ENCODE measurements around the gene PMVK.

Gene PMVK

GRCh38 chr1:154937988-154938386, 1.5 kb upstream of the PMVK start:
- no peaks in the 10 kb centered on the region for H3K27me3 Mint-ChIP-seq
- no peak for DNase-seq
- peak overlapping the region; percentile 91 to 94 for H3K4me3 Mint-ChIP-seq
- peaks cover 54% of the 10 kb centered on the region for H3K36me3 Mint-ChIP-seq (ENCODE audit: insufficient read depth)
- H3K27ac Mint-ChIP-seq: peak overlapping the region; percentile 99 to 100
- peaks cover 56 to 57% of the 10 kb centered on the region in 2 donors for H3K4me1 Mint-ChIP-seq (ENCODE audit: low read depth in 2 of 2)
- H3K9me3 Mint-ChIP-seq: no peaks in the 10 kb centered on the region
- no peak for ATAC-seq (replicated peaks)

- Mint-ChIP-seq H3K4me1 (ENCODE audit: low read depth in 2 of 2) (peaks cover 49 to 51% of the 10 kb centered on the region in 2 donors), H3K9me3 (no peaks in the 10 kb centered on the region), H3K27me3 (no peaks in the 10 kb centered on the region), H3K4me3 (peak overlapping the region; percentile 91 to 94), H3K27ac (peak overlapping the region; percentile 99 to 100), H3K36me3 (ENCODE audit: insufficient read depth) (peaks cover 48% of the 10 kb centered on the region)
- peak; percentile 80 for ATAC-seq (replicated peaks)
- peak; percentile 92 to 93 (median 93) for DNase-seq
Measured at GRCh38 chr1:154937085-154937987, 817 bp upstream of the PMVK start.

- H3K4me1 Mint-ChIP-seq (ENCODE audit: low read depth in 2 of 2): peaks cover 39 to 41% of the 10 kb centered on the region in 2 donors
Measured at GRCh38 chr1:154935749-154936554, 567 bp downstream of the PMVK start.

GRCh38 chr1:154934358-154934948, 2.1 kb downstream of the PMVK start:
- Mint-ChIP-seq H3K4me3 (peak overlapping the region in 1 of 2 donors; percentile 91), H3K27me3 (no peaks in the 10 kb centered on the region), H3K27ac (peak overlapping the region in 1 of 2 donors; percentile 60), H3K9me3 (no peaks in the 10 kb centered on the region), H3K36me3 (ENCODE audit: insufficient read depth) (peaks cover 39% of the 10 kb centered on the region), H3K4me1 (ENCODE audit: low read depth in 2 of 2) (peaks cover 29 to 30% of the 10 kb centered on the region in 2 donors)
- DNase-seq (no peak), ATAC-seq (replicated peaks) (no peak)

More at GRCh38 chr1:154935749-154936554, 567 bp downstream of the PMVK start:
- Mint-ChIP-seq H3K36me3 (ENCODE audit: insufficient read depth) (peaks cover 45% of the 10 kb centered on the region), H3K9me3 (no peaks in the 10 kb centered on the region), H3K27me3 (no peaks in the 10 kb centered on the region), H3K27ac (peak overlapping the region; percentile 99 to 100), H3K4me3 (peak overlapping the region; percentile 91 to 94)
- DNase-seq (no peak), ATAC-seq (replicated peaks) (no peak)

- DNase-seq: no peak
- no peak overlapping the region for H3K27ac Mint-ChIP-seq
- no peaks in the 10 kb centered on the region for H3K9me3 Mint-ChIP-seq
- H3K36me3 Mint-ChIP-seq (ENCODE audit: insufficient read depth): peaks cover 26% of the 10 kb centered on the region
- H3K4me1 Mint-ChIP-seq (ENCODE audit: low read depth in 2 of 2): peaks cover 14 to 17% of the 10 kb centered on the region in 2 donors
- ATAC-seq (replicated peaks): no peak
- no peaks in the 10 kb centered on the region for H3K27me3 Mint-ChIP-seq
- H3K4me3 Mint-ChIP-seq: no peak overlapping the region
Measured at GRCh38 chr1:154931940-154932487, 4.5 kb downstream of the PMVK start.

- ATAC-seq (replicated peaks) (no peak), DNase-seq (no peak)
- H3K36me3 Mint-ChIP-seq (ENCODE audit: insufficient read depth): peaks cover 16% of the 10 kb centered on the region
- H3K9me3 Mint-ChIP-seq: no peaks in the 10 kb centered on the region
- no peaks in the 10 kb centered on the region for H3K27me3 Mint-ChIP-seq
- H3K27ac Mint-ChIP-seq: peak overlapping the region; percentile 59 to 90
- H3K4me1 Mint-ChIP-seq (ENCODE audit: low read depth in 2 of 2): peaks cover 6 to 14% of the 10 kb centered on the region in 2 donors
- no peak overlapping the region for H3K4me3 Mint-ChIP-seq
Measured at GRCh38 chr1:154926201-154926600, 10.3 kb downstream of the PMVK start.

GRCh38 chr1:154925335-154926170, 11.0 kb downstream of the PMVK start:
- Mint-ChIP-seq H3K27me3 (no peaks in the 10 kb centered on the region), H3K36me3 (ENCODE audit: insufficient read depth) (peaks cover 13% of the 10 kb centered on the region), H3K27ac (peak overlapping the region; percentile 59 to 90), H3K4me1 (ENCODE audit: low read depth in 2 of 2) (peaks cover 6 to 14% of the 10 kb centered on the region in 2 donors), H3K4me3 (peak overlapping the region in 1 of 2 donors; percentile 25), H3K9me3 (no peaks in the 10 kb centered on the region)
- no peak for DNase-seq
- peak; percentile 71 for ATAC-seq (replicated peaks)

- ATAC-seq (replicated peaks): no peak
- H3K9me3 Mint-ChIP-seq: no peaks in the 10 kb centered on the region
- H3K4me3 Mint-ChIP-seq: no peak overlapping the region
- no peaks in the 10 kb centered on the region for H3K27me3 Mint-ChIP-seq
- DNase-seq: no peak
- H3K27ac Mint-ChIP-seq: peak overlapping the region in 1 of 2 donors; percentile 55
- H3K4me1 Mint-ChIP-seq (ENCODE audit: low read depth in 2 of 2): peaks cover 6 to 14% of the 10 kb centered on the region in 2 donors
- peaks cover 13% of the 10 kb centered on the region for H3K36me3 Mint-ChIP-seq (ENCODE audit: insufficient read depth)
Measured at GRCh38 chr1:154923695-154924094, 12.8 kb downstream of the PMVK start.

- H3K4me1 Mint-ChIP-seq (ENCODE audit: low read depth in 2 of 2): no peaks in the 10 kb centered on the region
- H3K27ac Mint-ChIP-seq: no peak overlapping the region
- ATAC-seq (replicated peaks) (no peak), DNase-seq (no peak)
- H3K27me3 Mint-ChIP-seq: no peaks in the 10 kb centered on the region
- H3K9me3 Mint-ChIP-seq: no peaks in the 10 kb centered on the region
- no peak overlapping the region for H3K4me3 Mint-ChIP-seq
- H3K36me3 Mint-ChIP-seq (ENCODE audit: insufficient read depth): no peaks in the 10 kb centered on the region
Measured at GRCh38 chr1:154913273-154913672, 23.2 kb downstream of the PMVK start.

- ATAC-seq (replicated peaks): no peak
- H3K4me1 Mint-ChIP-seq (ENCODE audit: low read depth in 2 of 2): no peaks in the 10 kb centered on the region
- no peaks in the 10 kb centered on the region for H3K9me3 Mint-ChIP-seq
- no peaks in the 10 kb centered on the region for H3K36me3 Mint-ChIP-seq (ENCODE audit: insufficient read depth)
- H3K4me3 Mint-ChIP-seq: no peak overlapping the region
- no peak overlapping the region for H3K27ac Mint-ChIP-seq
- H3K27me3 Mint-ChIP-seq: no peaks in the 10 kb centered on the region
- no peak for DNase-seq
Measured at GRCh38 chr1:154912755-154913154, 23.8 kb downstream of the PMVK start.

- H3K27me3 Mint-ChIP-seq: no peaks in the 10 kb centered on the region
- DNase-seq (no peak), ATAC-seq (replicated peaks) (no peak)
- no peaks in the 10 kb centered on the region for H3K4me1 Mint-ChIP-seq (ENCODE audit: low read depth in 2 of 2)
- no peaks in the 10 kb centered on the region for H3K36me3 Mint-ChIP-seq (ENCODE audit: insufficient read depth)
- H3K9me3 Mint-ChIP-seq: no peaks in the 10 kb centered on the region
- no peak overlapping the region for H3K27ac Mint-ChIP-seq
- no peak overlapping the region for H3K4me3 Mint-ChIP-seq
Measured at GRCh38 chr1:154911691-154912550, 24.6 kb downstream of the PMVK start.

- no peak for DNase-seq
- H3K27ac Mint-ChIP-seq: peak overlapping the region in 1 of 2 donors; percentile 52
- H3K4me1 Mint-ChIP-seq (ENCODE audit: low read depth in 2 of 2): no peaks in the 10 kb centered on the region
- H3K36me3 Mint-ChIP-seq (ENCODE audit: insufficient read depth): no peaks in the 10 kb centered on the region
- no peak for ATAC-seq (replicated peaks)
- no peaks in the 10 kb centered on the region for H3K27me3 Mint-ChIP-seq
- no peaks in the 10 kb centered on the region for H3K9me3 Mint-ChIP-seq
- H3K4me3 Mint-ChIP-seq: no peak overlapping the region
Measured at GRCh38 chr1:154910851-154911250, 25.7 kb downstream of the PMVK start.
